Measurements from ENCODE around the gene GZMM. TPM values are rescaled to one million over a fixed set of nuclear protein-coding genes. Genes with fewer than 3 reads are reported as not detected.

GZMM gene
- total RNA-seq, 3 donors from 2014 or later: 0.33 to 1.1 TPM; not detected in 1

DNA sequence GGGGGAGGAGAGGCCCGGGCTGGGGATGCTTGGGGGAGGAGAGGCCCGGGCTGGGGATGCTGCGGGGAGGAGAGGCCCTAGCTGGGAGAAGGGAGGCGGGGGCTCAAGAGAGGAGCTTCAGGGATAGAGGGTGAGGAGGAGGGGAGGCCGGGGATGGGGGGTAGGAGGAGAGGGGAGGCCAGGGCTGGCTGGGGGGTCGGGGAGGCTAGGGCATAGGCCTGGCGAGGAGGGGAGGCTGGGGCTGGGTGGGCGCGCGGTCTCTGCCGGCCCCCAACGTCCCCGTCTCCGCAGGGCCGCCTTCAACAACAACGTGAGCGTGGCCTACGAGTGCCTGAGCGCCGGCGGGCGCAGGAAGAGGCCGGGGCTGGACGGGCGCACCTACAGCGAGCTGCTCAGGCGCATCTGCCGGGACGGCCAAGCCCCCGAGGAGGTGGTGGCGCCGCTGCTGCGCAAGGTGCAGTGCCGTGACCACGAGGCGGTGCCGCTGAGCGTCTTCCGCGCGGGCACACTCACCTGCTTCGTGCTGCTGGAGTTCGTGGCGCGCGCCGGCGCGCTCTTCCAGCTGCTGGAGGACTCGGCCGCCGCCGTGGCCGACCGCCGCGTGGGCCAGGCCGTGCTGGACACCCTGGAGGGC, 25.1 kb upstream of the GZMM start:
- DNase-seq (ENCODE audit: low spot score in 2 of 2): no peak
- TF ChIP-seq, protein P1, sequence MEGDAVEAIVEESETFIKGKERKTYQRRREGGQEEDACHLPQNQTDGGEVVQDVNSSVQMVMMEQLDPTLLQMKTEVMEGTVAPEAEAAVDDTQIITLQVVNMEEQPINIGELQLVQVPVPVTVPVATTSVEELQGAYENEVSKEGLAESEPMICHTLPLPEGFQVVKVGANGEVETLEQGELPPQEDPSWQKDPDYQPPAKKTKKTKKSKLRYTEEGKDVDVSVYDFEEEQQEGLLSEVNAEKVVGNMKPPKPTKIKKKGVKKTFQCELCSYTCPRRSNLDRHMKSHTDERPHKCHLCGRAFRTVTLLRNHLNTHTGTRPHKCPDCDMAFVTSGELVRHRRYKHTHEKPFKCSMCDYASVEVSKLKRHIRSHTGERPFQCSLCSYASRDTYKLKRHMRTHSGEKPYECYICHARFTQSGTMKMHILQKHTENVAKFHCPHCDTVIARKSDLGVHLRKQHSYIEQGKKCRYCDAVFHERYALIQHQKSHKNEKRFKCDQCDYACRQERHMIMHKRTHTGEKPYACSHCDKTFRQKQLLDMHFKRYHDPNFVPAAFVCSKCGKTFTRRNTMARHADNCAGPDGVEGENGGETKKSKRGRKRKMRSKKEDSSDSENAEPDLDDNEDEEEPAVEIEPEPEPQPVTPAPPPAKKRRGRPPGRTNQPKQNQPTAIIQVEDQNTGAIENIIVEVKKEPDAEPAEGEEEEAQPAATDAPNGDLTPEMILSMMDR (IDR thresholded peaks at IDR 0.05): no peak
- no peak for TF ChIP-seq POLR2AphosphoS5 (IDR thresholded peaks at IDR 0.05)
- TF ChIP-seq POLR2A (IDR thresholded peaks at IDR 0.05): no peak
- Histone ChIP-seq H3K36me3 (no peaks in the 10 kb centered on the region), H3K27me3 (no peaks in the 10 kb centered on the region), H3K27ac (no peak overlapping the region), H3K4me1 (no peaks in the 10 kb centered on the region), H3K9me3 (no peaks in the 10 kb centered on the region), H3K4me3 (no peak overlapping the region)
- intact Hi-C loops (cut with DNase I; ENCODE audit: low total_unique reads): no loop called here

DNA sequence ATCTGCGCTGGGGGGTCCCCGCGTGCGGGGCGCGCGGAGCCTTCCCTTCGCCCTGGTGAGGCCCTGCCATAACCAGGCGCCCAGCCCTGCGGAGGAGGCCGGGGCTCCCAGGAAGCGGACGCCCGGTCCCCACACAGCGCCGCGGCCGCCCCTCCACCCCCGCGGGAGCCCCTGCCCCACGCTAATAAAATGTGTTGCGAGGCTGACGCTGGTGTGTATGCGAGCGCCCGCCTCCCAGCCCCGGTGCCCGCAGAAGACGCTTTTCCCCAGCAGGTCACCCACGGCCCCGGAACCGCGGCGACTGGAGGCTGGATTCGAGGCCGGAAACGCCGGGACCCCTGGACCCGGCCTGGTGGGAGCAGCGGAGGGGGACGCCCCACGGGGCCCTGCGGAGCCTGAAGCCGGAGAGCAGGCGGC, 24.4 kb upstream of the GZMM start:
- intact Hi-C loops (cut with DNase I; ENCODE audit: low total_unique reads): no loop called here
- TF ChIP-seq, protein P1 (IDR thresholded peaks at IDR 0.05): no peak
- TF ChIP-seq POLR2A (IDR thresholded peaks at IDR 0.05) (no peak), POLR2AphosphoS5 (IDR thresholded peaks at IDR 0.05) (no peak)
- no peak overlapping the region for H3K27ac ChIP-seq
- no peaks in the 10 kb centered on the region for H3K36me3 ChIP-seq
- no peak overlapping the region for H3K4me3 ChIP-seq
- no peaks in the 10 kb centered on the region for H3K9me3 ChIP-seq
- DNase-seq (ENCODE audit: low spot score in 2 of 2): no peak
- no peaks in the 10 kb centered on the region for H3K4me1 ChIP-seq
- H3K27me3 ChIP-seq: no peaks in the 10 kb centered on the region

GRCh38 chr19:522726-523125, 21.1 kb upstream of the GZMM start:
- DNase-seq (ENCODE audit: low spot score in 2 of 2): no peak
- Histone ChIP-seq H3K4me3 (no peak overlapping the region), H3K36me3 (no peaks in the 10 kb centered on the region), H3K27ac (no peak overlapping the region), H3K27me3 (peaks cover 3 to 16% of the 10 kb centered on the region in 2 donors), H3K4me1 (no peaks in the 10 kb centered on the region), H3K9me3 (no peaks in the 10 kb centered on the region)
- intact Hi-C loops (cut with DNase I; ENCODE audit: low total_unique reads): no loop called here
- TF ChIP-seq, protein P1 (IDR thresholded peaks at IDR 0.05): no peak
- no peak for TF ChIP-seq POLR2A (IDR thresholded peaks at IDR 0.05)
- TF ChIP-seq POLR2AphosphoS5 (IDR thresholded peaks at IDR 0.05): no peak

- H3K36me3 ChIP-seq: no peaks in the 10 kb centered on the region
- H3K9me3 ChIP-seq: no peaks in the 10 kb centered on the region
- H3K4me3 ChIP-seq: no peak overlapping the region
- no peaks in the 10 kb centered on the region for H3K4me1 ChIP-seq
- no peak for DNase-seq (ENCODE audit: low spot score in 2 of 2)
- intact Hi-C loops (cut with DNase I; ENCODE audit: low total_unique reads): no loop called here
- peaks cover 3 to 16% of the 10 kb centered on the region in 2 donors for H3K27me3 ChIP-seq
- no peak overlapping the region for H3K27ac ChIP-seq
- TF ChIP-seq, protein P1 (IDR thresholded peaks at IDR 0.05): no peak
- TF ChIP-seq POLR2A (IDR thresholded peaks at IDR 0.05) (no peak), POLR2AphosphoS5 (IDR thresholded peaks at IDR 0.05) (no peak)
Observed at GRCh38 chr19:524062-524674, 19.7 kb upstream of the GZMM start.

DNA sequence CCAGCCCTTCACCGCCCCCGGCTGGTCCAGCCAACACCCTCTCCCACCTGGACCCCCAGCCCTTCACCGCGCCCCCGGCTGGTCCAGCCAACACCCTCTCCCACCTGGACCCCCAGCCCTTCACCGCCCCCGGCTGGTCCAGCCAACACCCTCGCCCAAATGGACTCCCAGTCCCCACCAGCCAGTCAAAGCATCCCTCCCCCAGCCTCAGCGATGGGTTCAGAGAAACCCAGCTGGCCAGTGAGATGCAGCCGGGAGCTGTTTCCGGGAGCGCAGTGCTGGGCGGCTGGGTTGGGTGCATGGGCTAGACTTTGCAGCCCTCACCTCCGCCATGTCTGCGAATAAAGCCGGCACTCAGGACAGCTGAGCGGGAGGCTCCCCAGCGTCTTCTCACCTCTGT, 18.8 kb upstream of the GZMM start:
- no peak for TF ChIP-seq POLR2A (IDR thresholded peaks at IDR 0.05)
- no peak for TF ChIP-seq POLR2AphosphoS5 (IDR thresholded peaks at IDR 0.05)
- TF ChIP-seq, protein P1 (IDR thresholded peaks at IDR 0.05): no peak
- intact Hi-C loops (cut with DNase I; ENCODE audit: low total_unique reads): no loop called here
- Histone ChIP-seq H3K4me1 (no peaks in the 10 kb centered on the region), H3K27ac (no peak overlapping the region), H3K27me3 (peaks cover 3 to 16% of the 10 kb centered on the region in 2 donors), H3K4me3 (no peak overlapping the region), H3K36me3 (no peaks in the 10 kb centered on the region), H3K9me3 (no peaks in the 10 kb centered on the region)
- DNase-seq (ENCODE audit: low spot score in 2 of 2): no peak
